DMS 273 (cell line): ENCODE data around the gene CACNA2D3.
"Not testable (repeated sequence)": the region's sequence is repeated elsewhere in the genome, so short reads cannot be mapped to it uniquely, and the experiment has no call there.

Experiments used
- DNase-seq: peaks from one replicate; lab custom pipeline; 2025; ENCODE audit not compliant: unreplicated experiment; lab: John Stamatoyannopoulos, UW

The CACNA2D3 gene

DNA sequence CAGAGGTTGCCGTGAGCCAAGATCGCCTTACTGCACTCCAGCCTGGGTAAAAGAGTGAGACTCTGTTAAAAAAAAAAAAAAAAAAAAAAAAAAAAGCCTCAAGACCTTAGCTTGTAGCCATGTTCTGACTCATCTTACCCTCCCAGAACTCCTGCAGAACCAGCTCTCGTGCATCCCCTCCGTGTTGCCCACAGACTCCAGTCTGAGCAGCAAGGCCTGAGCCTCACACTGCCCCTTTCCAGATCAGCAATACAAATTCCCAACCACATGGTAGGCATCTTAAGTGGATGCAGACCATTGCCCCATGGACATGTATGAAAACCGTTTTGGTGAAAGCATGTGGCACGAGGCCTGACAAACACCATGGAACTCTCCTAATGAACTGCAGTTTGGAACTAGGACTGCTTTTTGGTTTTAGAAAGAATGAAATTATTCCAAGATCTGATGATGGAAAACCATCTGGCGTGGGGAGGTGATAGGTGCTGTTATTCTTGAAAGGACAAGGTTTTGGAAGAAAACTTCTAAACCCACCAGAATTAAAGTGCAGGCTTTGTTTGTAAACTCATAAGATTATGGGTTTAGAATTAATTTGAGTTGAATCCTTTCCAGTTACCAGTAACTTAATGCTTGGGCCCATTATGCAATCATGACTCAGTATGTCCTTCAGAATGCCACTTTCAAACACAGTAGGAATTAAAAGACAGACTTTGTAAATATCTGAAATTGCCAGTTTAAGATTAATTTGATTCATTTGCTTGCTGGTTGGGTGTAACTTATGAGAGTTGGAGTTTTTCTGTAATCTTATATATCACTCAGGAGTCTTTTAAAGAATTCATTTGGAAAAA is 969.3 kb downstream of the CACNA2D3 start:
- DNase-seq = peak; percentile 18

DNA sequence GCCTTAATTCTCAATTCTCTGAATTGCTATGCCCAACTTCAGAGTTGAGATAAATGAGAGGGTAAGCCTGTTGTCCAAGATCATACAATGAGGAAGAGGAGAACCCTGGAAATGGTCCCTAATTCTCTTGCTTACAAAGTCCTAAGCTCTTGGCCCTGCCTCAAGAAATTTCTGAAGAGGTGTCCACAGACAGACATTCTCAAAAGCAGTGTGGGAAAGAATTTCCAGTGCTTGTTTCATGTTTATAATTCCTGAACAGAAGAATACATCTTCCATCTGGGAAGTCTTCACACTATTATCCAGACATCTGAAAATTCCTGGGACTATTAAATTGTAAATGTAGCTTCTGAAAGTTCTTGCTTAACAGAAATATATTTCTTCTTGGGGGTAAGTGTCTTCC is 972.3 kb downstream of the CACNA2D3 start:
- no peak for DNase-seq

DNA sequence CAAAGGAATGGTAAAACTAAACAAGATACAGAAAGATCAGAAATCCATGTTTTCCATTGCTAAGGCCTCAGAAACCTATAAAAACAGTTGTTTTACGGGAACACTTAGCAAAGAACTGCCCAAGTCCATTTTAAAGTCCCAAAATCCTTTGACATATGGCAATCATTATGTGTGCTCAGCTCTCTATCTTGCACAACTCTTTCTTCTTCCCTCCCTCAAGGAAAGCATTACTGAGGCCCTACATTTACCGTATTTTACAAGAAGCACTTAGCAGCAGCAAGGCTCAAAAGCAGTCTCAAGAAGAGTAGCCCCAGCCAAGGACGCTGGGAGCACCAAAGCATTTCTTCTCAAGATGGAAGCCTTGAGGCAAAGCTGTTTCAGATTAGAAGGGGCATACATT is 975.1 kb downstream of the CACNA2D3 start:
- no peak for DNase-seq

DNA sequence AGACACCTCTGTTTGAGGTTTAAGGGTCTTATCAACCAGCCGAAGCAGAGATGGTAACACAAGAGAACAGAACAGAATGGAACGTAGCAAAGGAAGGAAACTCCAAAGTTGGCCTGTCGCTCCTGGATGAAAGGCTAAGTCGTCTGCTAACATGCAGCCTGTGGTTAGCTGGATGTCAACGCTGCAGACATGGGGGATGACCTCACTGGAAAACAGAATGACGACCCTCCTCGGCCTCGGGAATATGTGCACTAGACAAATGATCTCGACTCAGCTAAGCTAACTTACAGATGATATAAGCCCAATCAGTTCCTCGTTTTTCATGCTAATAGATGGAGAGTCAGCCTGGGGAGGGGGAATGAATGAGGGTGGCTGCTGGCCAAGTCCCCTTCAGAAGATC is 983.3 kb downstream of the CACNA2D3 start:
- DNase-seq = no peak

DNA sequence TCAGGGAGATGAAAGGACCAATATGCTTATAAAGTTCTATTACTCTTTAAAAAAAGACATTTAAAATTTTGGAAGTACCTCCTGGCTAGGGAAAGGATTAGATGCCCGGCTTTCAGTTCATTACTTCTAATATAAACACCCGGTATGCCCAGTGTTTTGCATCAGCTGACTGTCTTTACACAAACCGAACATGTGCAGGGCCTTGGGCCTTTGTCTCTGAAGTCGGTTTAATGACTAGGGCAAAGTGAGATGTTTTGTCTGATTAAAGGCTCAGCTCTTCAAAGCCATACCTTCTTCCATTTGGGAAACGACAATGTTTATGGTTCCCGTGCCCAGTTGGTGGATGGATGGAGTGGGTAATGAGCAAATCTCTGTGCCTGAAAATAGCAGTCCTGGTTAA is 984.8 kb downstream of the CACNA2D3 start:
- DNase-seq = no peak

DNA sequence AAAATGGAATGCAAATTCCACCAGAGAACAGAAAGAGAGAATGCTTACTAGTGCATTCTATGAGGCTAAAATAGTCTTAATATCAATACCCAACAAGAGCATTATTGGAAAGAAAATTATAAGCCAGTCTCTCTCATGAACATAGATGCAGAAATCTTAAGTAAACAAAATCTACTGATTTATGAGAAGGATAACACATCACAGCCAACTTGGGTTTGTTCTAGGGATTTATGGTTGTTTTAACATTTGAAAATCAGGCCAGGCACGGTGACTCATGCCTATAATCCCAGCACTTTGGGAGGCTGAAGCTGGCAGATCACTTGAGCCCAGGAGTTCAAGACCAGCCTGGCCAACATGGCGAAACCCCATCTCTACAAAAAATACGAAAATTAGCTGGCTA is 989.6 kb downstream of the CACNA2D3 start:
- DNase-seq = not testable (repeated sequence)

DNA sequence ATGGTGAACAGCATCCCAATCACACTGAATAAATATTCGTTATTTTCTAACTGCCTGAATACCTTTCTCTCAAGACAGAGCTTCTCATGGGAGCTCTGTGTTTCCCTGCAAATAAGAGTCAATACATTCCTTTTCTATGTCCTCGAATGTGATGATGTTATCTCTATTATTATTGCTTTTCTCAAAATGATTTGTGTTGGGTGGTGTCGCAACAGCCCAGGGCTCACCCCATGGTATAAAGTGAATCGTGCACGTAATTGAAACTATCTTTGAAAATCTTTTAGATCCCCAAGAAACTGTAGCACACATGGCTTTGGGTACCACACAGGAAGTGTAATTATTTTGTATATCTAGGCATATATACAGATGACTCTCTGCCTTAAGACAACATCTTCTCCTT is 996.1 kb downstream of the CACNA2D3 start:
- no peak for DNase-seq

DNA sequence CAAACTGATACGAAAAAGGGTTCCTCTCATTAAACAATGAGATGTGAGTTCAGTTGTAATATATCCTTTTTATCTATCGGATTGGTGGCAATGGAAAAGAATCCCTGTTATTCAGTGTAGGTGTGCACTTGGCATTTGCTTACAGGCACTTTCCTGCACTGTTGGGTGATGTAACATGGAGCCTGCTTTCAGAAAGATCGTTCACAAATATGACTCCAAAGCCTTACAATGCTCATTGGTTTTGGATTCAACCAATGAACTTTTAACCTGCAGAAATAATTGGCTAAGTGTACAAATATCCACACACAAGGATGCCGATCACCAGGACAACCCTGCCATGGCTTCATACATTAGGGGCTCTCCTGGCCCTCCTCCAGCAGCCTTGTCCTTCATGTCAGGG is 996.9 kb downstream of the CACNA2D3 start:
- no peak for DNase-seq

DNA sequence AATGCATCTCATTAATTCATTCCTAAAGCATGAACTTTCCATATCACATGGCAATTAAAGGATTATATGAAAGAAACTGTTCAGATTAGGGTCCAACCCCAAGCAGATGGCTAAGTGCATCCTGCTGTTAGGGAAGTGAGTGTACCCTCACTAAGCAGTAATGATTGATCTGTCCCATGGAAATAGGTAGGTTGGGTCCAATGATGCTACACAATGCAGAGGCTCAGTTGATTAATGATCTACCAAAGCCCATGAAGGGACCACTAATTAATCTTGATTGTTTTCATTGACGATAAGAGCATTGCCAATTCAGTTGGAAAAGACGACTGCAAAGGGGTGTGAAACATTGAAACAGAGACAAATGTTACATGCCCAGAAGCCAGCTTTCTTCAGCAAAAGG is 1000.0 kb downstream of the CACNA2D3 start:
- DNase-seq = peak; percentile 10
